ENCODE results near the gene PRR12.
"Not testable (repeated sequence)": the region's sequence is repeated elsewhere in the genome, so short reads cannot be mapped to it uniquely, and the experiment has no call there.

PRR12 gene

DNA sequence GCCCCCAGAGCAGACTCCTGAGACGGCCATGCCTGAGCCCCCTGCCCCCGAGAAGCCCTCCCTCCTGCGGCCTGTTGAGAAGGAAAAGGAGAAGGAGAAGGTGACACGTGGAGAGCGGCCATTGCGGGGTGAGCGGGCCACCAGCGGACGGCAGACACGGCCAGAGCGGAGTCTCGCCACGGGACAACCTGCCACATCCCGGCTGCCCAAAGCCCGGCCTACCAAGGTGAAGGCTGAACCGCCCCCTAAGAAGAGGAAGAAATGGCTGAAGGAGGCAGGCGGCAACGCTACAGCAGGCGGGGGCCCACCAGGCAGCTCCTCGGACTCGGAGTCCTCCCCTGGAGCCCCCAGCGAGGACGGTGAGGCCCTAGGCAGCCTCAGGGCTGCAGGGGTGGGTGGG is 24.9 kb downstream of the PRR12 start:
- in situ Hi-C loops (cut with HindIII; ENCODE audit: low sequenced_read_pairs) = no loop called here

DNA sequence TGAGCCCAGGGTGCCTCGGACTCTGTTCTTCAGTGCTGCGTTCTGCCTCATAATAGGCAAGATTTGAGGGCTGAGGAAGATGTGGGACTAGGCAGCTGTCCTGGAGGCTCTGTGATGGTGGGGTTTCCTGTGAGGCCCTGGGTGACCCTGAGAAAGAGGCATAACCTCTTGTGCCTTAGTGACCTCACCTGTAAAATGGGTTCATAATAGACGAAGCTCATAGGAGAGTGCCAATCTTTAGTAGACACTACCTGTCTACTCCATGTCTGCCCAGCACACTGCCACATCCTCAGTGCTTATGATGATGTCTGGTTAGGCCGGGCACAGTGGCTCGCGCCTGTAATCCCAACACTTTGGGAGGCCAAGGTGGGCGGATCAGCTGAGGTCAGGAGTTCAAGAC is 25.6 kb downstream of the PRR12 start:
- in situ Hi-C loops (cut with HindIII; ENCODE audit: low sequenced_read_pairs) = no loop called here

DNA sequence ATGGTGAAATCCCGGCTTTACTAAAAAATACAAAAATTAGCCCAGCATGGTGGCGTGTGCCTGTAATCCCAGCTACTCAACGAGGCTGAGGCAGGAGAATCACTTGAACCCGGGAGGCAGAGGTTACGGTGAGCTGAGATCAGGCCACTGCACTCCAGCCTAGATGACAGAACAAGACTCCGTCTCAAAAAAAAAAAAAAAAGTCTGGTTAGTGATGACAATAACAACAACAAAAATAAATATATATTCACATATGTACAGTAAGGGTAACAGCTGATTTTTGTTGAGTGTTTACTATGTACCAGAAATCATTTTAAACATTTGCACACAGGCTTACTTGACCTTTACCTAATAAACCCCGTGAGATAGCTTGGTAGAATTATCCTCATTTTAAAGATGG is 26.0 kb downstream of the PRR12 start:
- in situ Hi-C loops (cut with HindIII; ENCODE audit: low sequenced_read_pairs) = no loop called here

DNA sequence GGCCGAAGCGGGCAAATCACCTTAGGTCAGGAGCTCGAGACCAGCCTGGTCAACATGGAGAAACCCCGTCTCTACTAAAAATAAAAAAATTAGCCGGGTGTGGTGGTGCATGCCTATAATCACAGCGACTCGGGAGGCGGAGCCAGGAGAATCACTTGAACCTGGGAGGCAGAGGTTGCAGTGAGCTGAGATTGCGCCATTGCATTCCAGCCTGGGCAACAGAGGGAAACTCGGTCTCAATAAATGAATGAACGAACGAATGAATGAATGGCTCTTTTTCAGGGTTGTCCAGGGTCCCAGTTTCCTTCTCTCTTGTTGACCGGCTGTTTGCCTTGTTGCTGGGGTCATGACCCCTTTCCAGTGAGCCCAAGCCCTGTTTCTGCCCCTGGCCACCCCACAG is 26.9 kb downstream of the PRR12 start:
- in situ Hi-C loops (cut with HindIII; ENCODE audit: low sequenced_read_pairs) = not testable (repeated sequence)

DNA sequence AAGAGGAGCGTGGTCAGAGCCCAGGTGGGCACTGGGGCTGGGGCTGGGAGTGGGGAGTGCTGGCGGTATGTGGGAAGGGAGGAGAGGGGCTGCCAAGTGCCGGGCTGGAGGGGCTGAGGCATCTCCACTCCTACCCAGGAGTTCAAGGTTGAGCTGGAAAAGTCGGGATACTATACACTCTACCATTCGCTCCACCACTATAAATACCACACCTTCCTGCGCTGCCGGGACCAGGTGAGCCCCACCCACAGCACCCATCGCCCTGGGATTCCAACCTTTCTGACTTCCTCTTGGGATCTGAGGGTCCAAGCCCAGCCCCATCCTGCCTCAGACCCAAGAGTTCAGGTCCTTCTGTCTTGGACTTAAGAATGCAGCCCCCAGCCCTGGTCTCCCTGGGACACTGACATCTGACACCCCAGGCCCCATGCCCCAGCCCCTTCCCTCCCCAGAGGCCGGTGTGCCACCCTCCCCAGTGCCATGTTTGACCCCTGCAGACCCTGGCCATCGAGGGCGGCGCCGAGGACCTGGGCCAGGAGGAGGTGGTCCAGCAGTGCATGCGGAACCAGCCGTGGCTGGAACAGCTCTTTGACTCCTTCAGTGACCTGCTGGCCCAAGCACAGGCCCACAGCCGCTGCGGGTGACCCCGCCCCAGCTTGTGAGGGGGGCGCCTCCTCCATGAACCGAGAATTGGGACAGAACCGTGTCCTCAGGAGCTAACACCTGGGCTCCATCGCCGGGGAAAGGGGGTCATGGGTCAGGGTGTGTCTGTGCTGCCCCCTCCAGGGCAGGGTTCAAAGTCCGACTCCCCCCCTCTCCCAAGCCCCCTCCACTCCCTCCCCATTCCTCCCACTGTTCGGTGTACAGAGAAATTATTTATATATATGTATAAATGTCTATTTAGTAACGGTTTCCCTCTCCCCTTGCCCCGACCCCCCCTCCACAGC is 34.3 kb downstream of the PRR12 start:
- in situ Hi-C loops (cut with HindIII; ENCODE audit: low sequenced_read_pairs) = no loop called here

DNA sequence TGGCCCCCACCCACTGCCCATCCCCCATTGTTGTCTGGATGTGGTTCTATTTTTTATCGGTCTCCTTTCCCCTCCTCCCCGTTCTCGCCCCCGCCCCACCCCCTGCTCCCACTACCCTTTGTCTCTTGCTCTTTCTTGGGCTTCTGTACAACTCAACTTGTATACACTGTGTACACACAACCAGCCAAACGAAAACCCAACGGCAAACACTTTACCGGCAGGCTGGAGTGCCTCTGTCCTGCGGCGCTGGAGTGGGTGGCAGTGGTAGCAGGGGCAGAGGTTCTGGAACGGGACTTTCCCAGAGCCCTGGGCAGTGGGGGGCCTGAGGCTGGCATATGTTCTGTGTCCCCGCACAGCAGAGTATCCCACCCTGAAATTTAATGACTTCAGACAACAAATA is 35.2 kb downstream of the PRR12 start:
- in situ Hi-C loops (cut with HindIII; ENCODE audit: low sequenced_read_pairs) = no loop called here

DNA sequence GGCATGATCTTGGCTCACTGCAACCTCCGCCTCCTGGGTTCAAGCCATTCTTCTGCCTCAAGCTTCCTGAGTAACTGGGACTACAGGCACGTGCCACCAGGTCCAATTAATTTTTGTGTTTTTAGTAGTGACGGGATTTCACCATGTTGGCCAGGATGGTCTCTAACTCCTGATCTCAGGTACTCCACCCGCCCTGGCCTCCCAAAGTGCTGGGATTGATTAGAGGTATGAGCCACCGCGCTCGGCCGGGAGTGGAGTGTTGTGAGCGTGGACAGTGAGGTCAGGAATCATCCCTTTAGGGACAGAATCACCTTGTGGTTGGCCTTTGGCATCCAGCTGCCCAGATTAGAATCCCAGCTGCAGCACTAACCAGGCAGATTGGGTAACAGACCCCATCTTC is 38.7 kb downstream of the PRR12 start:
- in situ Hi-C loops (cut with HindIII; ENCODE audit: low sequenced_read_pairs) = no loop called here

DNA sequence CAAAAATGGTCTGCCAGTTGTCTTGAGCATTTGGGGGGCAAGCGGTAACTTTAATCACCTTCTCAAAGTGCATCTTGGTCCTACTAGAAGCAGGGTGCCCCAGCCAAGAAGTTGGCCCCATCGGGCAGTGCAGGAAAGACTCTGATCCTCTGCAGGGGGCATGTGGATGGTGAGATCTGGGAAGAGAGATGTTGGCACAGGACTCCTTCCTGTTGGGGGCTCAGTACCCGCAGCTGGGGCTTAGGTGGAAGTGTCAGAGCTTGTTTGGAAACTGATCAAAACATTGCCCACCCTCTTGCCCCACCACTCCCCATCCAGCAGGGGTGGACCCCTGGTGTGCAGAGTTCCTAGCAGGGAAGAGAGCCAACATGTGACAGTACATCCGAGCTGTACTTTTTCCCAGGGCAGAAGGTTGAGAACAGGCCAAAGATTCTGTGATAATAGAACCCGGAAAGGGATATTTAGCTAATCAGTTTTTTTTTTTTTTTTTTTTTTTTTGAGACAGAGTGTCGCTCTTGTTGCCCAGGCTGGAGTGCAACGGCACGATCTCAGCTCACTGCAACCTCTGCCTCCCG is 40.1 kb downstream of the PRR12 start:
- in situ Hi-C loops (cut with HindIII; ENCODE audit: low sequenced_read_pairs) = no loop called here

DNA sequence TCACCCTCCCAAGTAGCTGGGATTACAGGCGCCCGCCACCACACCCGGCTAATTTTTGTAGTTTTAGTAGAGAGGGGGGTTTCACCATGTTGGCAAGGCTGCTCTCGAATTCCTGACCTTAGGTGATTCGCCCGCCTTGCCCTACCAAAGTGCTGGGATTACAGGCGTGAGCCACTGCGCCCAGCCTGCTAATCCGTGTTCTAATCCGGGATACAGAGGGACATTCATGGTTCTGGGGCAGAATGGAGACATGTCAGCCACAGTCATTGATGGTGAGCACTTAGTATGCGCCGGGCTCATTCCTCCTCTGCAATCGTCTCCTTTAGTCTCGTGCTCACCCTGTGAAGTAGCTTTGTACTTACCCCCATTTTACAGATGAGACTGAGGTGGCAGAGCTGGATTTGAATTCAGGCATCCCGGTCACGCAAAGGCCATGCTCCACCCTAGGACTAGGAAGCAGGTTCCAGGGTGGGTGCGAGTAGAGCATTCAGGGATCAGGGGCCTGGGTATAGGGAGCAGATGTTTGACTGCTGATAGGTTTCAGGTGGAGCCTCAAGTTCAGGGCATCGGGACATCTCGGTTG is 40.7 kb downstream of the PRR12 start:
- in situ Hi-C loops (cut with HindIII; ENCODE audit: low sequenced_read_pairs) = no loop called here

DNA sequence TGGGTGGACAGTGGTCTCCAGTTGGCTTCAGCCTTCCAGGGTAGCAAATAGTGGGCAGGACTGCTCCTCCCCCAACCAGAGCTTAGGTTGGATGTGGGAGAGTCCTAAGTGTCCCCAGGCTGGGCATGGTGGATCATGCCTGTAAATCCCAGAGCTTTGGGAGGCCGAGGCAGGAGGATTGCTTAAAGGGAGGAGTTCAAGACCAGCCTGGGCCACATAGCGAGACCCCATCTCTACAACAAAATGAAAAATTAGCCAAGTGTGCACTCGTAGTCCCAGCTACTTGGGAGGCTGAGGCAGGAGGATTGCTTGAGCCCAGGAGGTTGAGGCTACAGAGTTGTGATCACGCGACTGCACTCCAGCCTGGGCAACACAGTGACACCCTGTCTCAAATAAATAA is 41.6 kb downstream of the PRR12 start:
- in situ Hi-C loops (cut with HindIII; ENCODE audit: low sequenced_read_pairs) = no loop called here

DNA sequence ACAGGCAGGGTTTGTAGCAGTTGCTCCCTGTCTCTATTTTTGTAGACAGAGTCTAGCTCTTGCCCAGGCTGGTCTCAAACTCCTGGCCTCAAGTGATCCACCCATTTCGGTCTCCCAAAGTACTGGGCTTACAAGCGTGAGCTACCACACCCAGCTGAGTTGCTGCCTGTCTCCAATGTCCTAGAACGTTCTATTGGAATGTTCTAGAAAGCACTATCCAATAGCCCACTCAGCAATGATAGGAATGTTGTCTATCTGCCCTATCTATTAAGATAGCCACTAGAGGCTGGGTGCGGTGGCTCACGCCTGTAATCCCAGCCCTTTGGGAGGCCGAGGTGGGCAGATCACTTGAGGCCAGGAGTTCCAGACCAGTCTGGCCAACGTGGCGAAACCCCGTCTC is 42.3 kb downstream of the PRR12 start:
- in situ Hi-C loops (cut with HindIII; ENCODE audit: low sequenced_read_pairs) = not testable (repeated sequence)

DNA sequence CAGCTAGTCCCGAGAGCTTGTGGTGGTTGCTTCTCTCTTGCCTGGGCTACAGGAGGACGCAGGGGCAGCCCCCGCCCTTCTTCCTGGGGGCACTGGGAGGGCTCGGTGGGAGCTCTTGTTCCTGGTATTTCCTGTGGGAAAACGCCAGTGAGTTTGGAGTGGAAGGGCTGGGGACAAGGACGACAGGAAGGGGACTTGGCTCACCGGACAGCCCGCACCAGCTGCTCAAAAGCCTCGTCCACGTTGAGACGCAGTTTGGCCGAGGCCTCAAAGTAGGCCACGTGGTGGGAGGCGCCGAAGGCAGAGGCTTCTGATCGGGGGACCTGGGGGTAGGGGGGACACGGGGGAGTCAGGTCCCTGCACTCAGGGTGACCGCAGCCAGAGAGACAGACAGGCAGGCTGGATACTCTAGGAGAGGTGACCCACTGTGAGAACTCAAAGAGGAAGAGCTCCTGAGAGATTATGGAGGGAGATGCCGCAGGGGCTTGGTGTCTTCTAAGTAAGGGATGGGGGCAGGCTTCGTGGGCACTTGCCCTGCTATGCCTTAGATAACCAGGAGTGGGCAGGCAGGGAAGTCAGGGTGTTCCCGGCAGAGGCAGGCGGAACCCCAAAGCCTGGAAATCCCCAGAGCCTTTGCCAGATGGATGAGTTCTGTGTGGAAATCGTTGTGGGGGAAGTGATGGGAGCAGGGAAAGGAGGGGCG is 44.7 kb downstream of the PRR12 start:
- in situ Hi-C loops (cut with HindIII; ENCODE audit: low sequenced_read_pairs) = no loop called here

DNA sequence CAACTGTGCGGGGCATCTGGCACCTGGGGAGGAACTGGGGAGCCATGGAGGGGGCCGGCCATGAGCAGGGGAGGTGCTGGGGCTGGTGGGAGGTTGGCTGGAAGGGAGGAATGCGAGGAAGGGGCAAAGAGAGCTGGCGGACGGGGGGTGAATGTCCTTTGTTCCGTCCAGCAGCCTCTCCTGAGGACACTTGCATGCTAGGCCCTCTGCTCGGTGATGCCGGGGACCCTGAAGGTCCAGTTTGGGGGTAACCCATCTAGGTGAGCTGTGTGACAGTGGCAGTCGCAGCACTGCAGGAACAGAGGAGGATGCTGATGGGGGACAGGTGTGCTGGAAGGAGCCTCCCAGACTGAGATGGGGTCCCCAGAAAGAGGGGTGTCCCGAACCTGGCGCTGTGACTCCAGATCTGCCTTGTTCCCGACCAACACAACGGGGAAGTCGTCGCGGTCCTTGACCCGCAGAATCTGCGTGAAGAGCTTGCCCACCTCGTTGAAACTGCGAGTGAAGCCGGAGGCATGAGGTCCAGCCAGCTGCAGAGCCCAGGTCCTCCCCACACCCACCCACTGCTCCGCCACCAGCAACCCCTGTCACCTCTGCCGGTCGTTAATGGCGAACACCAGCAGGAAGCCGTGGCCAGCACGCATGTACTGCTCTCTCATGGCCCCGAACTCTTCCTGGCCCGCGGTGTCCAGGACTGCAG is 45.4 kb downstream of the PRR12 start:
- in situ Hi-C loops (cut with HindIII; ENCODE audit: low sequenced_read_pairs) = no loop called here

DNA sequence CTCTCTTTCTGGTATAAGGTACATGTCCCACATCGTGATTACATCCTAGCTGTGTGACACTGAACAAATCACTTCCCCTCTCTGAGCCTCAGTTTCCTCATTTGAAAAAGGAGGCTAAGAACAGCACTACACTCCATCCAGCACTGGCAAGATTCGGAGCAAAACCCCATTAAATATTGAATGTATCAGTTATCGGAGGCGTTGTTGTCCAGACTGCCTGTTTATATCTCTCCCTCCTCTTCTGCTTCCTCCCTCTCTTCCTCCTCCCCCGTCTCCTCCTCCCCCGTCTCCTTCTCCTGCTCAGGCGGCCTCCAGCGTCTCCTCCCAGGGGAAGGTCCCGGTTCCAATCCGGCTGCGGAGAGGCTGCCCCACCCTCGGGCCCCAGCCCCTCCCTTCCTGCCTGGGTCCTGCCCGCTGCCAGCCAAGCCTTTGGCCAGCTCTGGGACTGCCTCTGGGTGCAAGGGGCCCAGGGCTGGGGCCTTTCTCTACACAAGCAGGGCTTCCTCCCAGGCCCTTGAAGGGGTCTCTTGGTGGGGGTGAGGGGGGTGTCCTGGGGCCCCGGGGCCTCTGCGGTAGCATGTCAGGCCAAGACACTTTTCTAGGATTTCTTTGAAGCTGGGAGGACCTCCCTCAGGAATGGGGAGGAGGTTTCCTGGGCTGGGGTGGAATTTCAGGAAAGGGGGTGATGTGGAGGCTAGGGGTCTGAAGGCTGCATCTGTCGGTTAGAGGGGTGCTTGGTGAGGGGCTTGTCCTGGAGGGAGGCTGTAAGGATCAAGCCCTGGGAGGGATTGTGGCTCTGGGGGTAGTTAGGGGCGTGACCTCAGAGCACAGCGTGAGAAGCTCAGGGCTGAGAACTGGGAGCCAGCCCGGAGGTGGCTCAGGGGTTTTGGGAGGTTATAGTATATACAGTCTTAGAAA is 47.1 kb downstream of the PRR12 start:
- in situ Hi-C loops (cut with HindIII; ENCODE audit: low sequenced_read_pairs) = no loop called here

DNA sequence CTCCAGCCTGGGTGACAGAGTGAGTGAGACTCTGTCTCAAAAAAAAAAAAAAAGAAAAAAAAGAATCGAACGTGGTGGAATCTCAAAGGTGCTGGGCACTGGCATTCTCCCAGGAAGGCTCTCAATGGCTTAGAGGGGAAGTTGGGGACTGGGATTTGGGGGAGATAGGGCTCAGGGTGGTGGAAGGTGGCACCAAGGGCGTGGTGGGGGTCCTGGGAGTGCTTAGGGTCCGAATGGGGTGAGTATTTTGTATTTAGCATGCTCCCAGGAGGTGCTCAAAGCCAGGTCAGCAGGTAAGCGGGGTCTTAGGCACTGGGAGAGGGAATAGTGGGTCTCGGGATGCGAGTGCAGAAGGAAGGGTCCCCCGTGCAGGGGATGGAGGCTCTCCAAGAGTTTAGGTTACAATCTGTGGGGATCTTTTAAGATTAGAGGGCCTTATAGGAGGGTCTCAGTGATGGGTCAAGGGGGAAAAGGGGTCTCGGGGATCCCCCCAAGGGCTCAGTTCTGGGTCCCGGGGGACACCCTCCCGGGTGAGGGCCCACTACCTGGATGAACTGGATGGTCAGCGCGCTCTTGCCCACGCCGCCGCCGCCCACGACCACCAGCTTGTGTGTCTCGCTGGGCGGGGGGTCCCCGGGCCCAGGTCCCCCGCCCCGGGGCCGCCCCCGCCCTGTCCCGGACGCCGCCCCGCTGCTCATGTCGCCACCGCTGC is 48.6 kb downstream of the PRR12 start:
- in situ Hi-C loops (cut with HindIII; ENCODE audit: low sequenced_read_pairs) = no loop called here

DNA sequence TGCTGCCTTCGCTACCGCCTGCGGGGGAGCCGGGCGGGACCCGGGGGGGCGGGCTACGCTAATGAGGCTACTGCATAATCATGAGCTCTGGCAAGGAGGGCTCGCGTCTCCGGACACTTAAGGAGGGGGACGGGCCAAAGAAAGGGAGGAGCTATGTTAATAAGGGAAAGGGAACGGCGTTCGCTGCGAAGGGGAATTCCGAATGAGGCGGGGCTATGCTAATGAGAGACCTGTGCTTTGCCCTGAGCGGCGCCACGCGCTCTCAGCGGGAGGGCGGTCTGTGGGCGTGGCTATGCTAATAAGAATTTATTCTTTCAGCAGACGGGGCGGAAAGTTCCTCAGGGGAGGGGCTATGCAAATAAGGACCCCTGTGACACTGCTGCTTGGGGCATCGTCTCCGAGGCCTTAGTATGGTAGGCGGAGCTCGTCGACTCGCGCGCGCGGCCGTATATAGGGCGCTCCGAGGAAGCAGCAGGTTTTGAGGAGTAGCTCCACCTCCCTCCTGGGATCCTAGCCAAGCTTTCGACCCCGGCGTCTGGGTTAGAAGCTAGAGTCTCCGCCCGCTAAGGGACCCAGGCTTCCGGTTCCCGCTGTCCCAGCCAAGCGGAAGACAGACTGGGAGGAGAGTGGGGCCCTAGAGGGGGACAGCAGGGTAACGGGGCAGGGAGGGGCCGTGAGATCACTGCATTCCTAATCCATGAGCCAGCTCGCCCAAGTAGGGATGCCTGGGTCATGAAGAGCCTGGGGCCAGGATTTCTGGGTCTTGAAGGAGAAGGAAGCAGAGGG is 49.3 kb downstream of the PRR12 start, which contains the start of gene RRAS:
Gene RRAS (minus strand): TSS at position 31 of the 786 bp plus-strand sequence. CDS start 45 bp downstream, outside the sequence.
- in situ Hi-C loops (cut with HindIII; ENCODE audit: low sequenced_read_pairs) = no loop called here

DNA sequence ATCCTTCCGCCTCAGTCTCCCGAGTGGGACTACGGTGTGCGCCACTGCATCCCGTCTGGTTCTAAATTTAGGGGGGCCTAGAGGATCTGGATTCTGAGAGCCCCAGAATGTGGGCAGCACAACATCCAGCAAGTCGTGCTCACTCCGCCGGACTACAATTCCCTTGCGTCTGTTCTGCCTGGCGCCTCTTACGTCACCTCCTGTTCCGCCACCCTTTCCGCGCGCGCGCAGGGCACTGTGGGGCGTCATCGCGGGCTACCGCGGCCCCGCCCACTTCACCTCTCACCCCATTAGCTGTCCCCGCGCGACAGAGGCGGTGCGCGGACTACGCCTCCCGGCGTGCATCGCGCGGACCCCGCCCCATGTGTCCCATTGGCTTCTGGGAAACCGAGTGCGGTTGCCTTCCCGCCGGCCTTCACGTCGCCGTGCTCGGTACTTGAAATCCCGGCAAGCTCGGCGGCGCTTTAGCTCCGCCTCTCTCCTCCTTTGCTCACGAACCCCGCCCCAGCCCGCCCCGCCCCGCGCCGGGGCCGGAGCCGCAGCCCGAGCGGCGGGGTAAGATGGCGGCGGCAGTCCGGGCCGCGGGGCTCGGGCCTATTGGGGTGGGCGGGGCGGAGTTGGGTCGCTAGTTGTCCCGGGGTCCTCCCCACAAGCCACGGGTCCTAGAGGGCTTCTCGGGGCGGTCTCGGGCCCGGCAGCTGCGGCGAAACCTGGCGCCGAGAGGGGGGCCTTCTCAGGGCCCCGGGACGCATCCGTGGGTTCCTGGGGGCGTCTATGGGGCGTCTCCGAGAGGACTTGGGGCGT is 50.9 kb downstream of the PRR12 start, which contains the start of gene SCAF1:
Gene SCAF1 (plus strand): TSS at position 522 of the 804 bp plus-strand sequence. CDS start 2,818 bp downstream, outside the sequence.
- in situ Hi-C loops (cut with HindIII; ENCODE audit: low sequenced_read_pairs) = no loop called here

All from DLD1 (cell line).